A673 (cell line): ENCODE measurements around the gene ZNF442. TPM values are rescaled to one million over a fixed set of nuclear protein-coding genes. Genes with fewer than 3 reads are reported as not detected.
"Not testable (repeated sequence)": the region's sequence is repeated elsewhere in the genome, so short reads cannot be mapped to it uniquely, and the experiment has no call there.

Source experiments
- BruUV-seq: library from RNA; stranded (reverse); fragments of 400-500 nt; replicated peaks from 2 replicates; lab custom pipeline; 2021; lab: Mats Ljungman, UMichigan
- CTCF ChIA-PET: fragments of 300-600 bp; sonication (Branson Sonifier 250); formaldehyde crosslinking; loops from one replicate; lab custom pipeline; 2022; ENCODE audit warnings: antibody characterized with exemption; lab: Charles Lee
- POLR2A ChIA-PET: fragments of 300-600 bp; sonication (Branson Sonifier 250); formaldehyde crosslinking; loops from one replicate; lab custom pipeline; 2022; ENCODE audit warnings: antibody characterized with exemption; ENCODE audit not compliant: low non-redundant PET; lab: Charles Lee
- DNase-seq: peaks from one replicate; pipeline ENCODE4 v3.0.0-alpha.2; 2015; ENCODE audit warnings: low spot score
- H3K27ac ChIP-seq: fragments of 200-600 bp; sonication (generic); 2 replicates; pipeline ENCODE4 v1.5.1; 2016; ENCODE audit warnings: mixed run types, low read depth, mild to moderate bottlenecking, mixed read lengths, antibody characterized with exemption, low read length; ENCODE audit not compliant: poor library complexity, severe bottlenecking
- H3K27me3 ChIP-seq: fragments of 200-600 bp; sonication (generic); replicated peaks from 2 replicates; pipeline ENCODE4 v1.6.1; 2017; ENCODE audit warnings: mixed run types, low read depth, mild to moderate bottlenecking, mixed read lengths, antibody characterized with exemption, low read length; ENCODE audit not compliant: insufficient read depth, poor library complexity
- H3K36me3 ChIP-seq: fragments of 200-600 bp; sonication (generic); 2 replicates; pipeline ENCODE4 v1.6.1; 2016; ENCODE audit warnings: mixed run types, mild to moderate bottlenecking, mixed read lengths, antibody characterized with exemption, low read length; ENCODE audit not compliant: insufficient read depth, poor library complexity, severe bottlenecking
- H3K4me1 ChIP-seq: fragments of 200-600 bp; sonication (generic); 2 replicates; pipeline ENCODE4 v1.6.1; 2017; ENCODE audit warnings: mixed run types, mild to moderate bottlenecking, mixed read lengths, antibody characterized with exemption, low read length; ENCODE audit not compliant: insufficient read depth, poor library complexity, severe bottlenecking
- H3K4me3 ChIP-seq: fragments of 200-600 bp; sonication (generic); 2 replicates; pipeline ENCODE4 v1.5.1; 2016; ENCODE audit warnings: low read depth, mixed run types, mild to moderate bottlenecking, mixed read lengths, low read length; ENCODE audit not compliant: poor library complexity, severe bottlenecking
- H3K9me3 ChIP-seq: fragments of 200-600 bp; sonication (generic); 2 replicates; pipeline ENCODE4 v1.6.1; 2016; ENCODE audit warnings: mixed run types, low read depth, mild to moderate bottlenecking, mixed read lengths, antibody characterized with exemption, low read length; ENCODE audit not compliant: poor library complexity, severe bottlenecking
- CTCF ChIP-seq: fragments of 300-800, 200-600 bp; sonication (generic); conservative IDR thresholded peaks from 2 replicates; pipeline ENCODE4 v1.5.1; 2017; ENCODE audit warnings: low read depth, mild to moderate bottlenecking, antibody characterized with exemption, low read length, moderate library complexity, mixed read lengths
- EZH2 ChIP-seq: fragments of 200-600 bp; sonication (generic); IDR thresholded peaks from 2 replicates; pipeline ENCODE4 v1.6.1; 2017; ENCODE audit warnings: borderline replicate concordance, low read depth, mild to moderate bottlenecking, mixed read lengths, antibody characterized with exemption, low read length; ENCODE audit not compliant: poor library complexity, severe bottlenecking
- intact Hi-C: fragments of 100-400 bp; cut with micrococcal nuclease; formaldehyde crosslinking; loops from one replicate; pipeline ENCODE4 v1.10.0; 2022; ENCODE audit not compliant: unreplicated experiment
- total RNA-seq: library from RNA; stranded (reverse); gene quantifications from 2 replicates; pipeline ENCODE4 v1.2.3, GENCODE V29; 2021

Gene ZNF442
- total RNA-seq, 1 experiment from 2014 or later: 0.86 TPM

DNA sequence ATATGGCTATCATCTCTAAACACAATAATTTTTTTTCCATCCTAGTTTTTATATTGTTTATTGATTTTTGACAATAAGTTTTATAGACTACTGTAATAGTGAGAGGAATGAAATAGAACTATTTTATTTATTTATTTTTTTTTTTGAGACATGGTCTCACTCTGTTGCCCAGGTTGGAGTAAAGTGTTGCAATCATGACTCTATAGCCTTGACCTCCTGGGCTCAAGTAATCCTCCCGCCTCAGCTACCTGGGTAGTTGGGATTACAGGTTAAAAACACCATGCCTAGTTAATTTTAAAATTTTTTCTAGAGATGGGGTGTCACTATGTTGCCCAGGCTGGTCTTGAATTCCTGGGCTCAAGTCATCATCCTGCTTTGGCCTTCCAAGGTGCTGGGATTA is 8.5 kb upstream of the ZNF442 start:
- Histone ChIP-seq H3K27ac (no peak overlapping the region), H3K36me3 (no peaks in the 10 kb centered on the region), H3K4me1 (no peaks in the 10 kb centered on the region), H3K9me3 (peaks cover 6% of the 10 kb centered on the region), H3K4me3 (no peak overlapping the region), H3K27me3 (no peaks in the 10 kb centered on the region)
- intact Hi-C loops: no loop called here
- no TSS peak for BruUV-seq
- TF ChIP-seq EZH2: no peak
- no peak for TF ChIP-seq CTCF
- ChIA-PET POLR2A (no interaction called here), CTCF (no interaction called here)
- no peak for DNase-seq

- no peaks in the 10 kb centered on the region for H3K4me1 ChIP-seq
- DNase-seq: peak; percentile 4
- no peaks in the 10 kb centered on the region for H3K9me3 ChIP-seq
- H3K36me3 ChIP-seq: no peaks in the 10 kb centered on the region
- POLR2A ChIA-PET: no interaction called here
- H3K27me3 ChIP-seq: no peaks in the 10 kb centered on the region
- TF ChIP-seq CTCF (no peak), EZH2 (no peak)
- CTCF ChIA-PET: interaction anchor here (0.5 to 1.0 kb wide), 3 partner anchors 273 to 402 kb away, joined by 3 to 4 read pairs (median 3); no protein-coding TSS in a partner anchor
- peak overlapping the region; percentile 59 for H3K4me3 ChIP-seq
- intact Hi-C loops: no loop called here
- H3K27ac ChIP-seq: no peak overlapping the region
- no TSS peak for BruUV-seq
Observed at GRCh38 chr19:12364391-12365235, 870 bp downstream of the ZNF442 start.

DNA sequence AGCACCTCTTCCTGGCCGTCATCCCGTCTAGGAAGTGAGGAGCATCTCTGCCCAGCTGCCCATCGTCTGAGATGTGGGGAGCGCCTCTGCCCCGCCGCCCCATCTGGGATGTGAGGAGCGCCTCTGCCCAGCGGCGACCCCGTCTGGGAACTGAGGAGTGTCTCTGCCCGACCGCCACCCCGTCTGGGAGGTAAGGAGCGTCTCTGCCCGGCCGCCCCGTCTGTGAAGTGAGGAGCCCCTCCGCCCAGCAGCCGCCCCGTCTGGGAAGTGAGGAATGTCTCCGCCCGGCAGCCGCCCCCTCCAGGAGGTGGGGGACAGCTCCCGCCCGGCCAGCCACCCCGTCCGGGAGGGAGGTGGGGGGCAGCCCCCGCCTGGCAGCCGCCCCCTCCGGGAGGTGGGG is 3.2 kb downstream of the ZNF442 start:
- intact Hi-C loops, CTCF ChIA-PET, H3K9me3 ChIP-seq, H3K36me3 ChIP-seq, POLR2A ChIA-PET, H3K27ac ChIP-seq, H3K4me3 ChIP-seq, BruUV-seq, DNase-seq, H3K4me1 ChIP-seq, H3K27me3 ChIP-seq: not testable (repeated sequence)
